HCEC 1CT (cell line): ENCODE measurements around the gene SLC4A5.

Source experiments
- DNase-seq: peaks from one replicate; pipeline ENCODE4 v3.0.0-alpha.2; 2017

Gene SLC4A5

DNA sequence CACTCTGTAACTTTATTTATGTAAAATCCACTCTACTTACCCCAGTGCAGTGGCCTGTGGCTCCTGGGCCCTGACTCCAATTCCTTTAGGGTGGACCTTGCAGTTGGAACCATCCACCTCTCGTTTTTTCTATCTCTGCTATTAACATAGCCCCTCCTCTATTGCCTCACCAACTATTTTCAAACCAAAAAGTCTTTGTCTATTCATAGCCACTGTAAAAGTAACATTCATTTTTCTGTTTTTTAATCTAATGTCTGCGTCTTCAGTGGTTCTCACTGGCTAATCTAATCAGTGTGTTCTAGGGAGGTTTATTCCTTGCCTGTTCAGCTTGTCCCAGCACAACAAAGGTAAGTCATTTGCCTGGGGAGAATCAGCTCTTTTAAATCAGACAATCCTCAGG is at the start of gene SLC4A5:
Gene SLC4A5 (minus strand): TSS at position 101 of the 400 bp plus-strand sequence. CDS start 28,393 bp downstream, outside the sequence.
- DNase-seq, result no peak

DNA sequence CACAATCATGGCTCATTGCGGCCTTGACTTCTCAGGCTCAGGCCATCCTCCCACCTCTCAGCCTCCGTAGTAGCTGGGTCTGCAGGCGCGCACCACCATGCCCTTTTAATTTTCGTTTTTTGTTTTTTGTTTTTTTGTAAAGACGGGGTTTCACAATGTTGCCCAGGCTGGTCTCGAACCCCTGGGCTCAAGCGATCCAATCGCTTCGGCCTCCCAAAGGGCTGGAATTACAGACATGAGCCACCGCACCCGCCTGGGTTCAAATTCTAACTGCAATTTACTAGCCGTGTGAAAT is 49.2 kb upstream of the SLC4A5 start:
- no peak for DNase-seq

DNA sequence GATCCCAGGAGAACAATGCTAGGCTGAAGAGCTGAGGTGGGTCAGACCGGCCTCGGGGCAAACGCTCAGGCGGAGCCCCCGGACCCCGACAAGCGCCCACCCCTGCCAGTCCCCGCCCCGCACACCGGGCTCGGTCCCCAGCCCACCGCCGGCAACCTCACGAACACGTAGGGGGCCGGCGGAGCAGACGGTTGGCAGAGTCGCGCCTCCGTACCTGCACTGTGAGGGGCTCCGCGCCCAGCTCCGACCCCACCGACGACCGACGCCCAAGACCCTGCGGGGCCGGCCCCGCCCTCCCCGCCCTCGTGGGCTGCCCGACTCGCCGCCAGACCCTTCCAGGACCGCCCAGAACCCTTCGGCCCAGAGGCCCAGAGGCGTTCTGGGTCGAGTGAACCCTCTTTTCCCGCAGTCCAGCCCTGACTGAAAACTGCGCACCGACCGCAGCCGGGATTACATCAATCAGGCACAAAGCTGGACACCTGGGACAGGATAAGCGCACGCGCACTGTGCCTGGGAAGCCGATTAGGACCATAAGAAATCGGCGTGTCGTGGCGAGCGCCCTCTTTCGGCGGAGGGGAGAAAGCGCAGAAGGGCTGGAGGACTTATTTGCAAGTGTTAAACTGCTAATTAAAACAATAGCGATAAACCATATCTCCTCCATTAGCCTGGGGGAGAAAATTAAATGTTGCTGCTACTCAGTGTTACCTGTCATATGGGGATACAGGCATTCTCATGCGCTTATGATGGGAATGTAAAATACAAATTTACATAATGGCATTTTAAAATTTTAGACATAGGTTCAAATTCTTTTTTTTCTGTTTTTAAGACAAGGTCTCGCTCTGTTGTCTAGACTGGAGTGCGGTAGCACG is 48.6 kb upstream of the SLC4A5 start:
- DNase-seq, result peak; percentile 83

- no peak for DNase-seq
Observed at GRCh38 chr2:74391209-74391579, 48.0 kb upstream of the SLC4A5 start.

DNA sequence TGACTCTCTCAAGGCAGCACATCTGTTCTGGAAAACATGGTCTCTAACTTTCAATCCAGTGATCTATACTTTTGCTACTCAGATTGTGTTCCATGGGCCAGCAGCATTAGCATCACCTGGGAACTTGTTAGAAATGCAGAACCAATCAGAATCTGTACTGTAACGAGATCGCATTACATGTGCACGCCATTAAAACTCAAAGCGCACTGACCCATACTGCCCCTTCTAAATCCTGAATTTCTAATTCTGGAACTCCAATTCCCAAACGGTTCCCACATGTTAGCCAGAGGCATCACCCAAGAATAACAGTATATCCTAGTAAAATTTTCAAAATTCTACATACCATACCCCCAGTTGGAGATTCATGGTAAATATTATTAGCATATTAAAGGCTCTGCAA is 47.4 kb upstream of the SLC4A5 start:
- no peak for DNase-seq

DNA sequence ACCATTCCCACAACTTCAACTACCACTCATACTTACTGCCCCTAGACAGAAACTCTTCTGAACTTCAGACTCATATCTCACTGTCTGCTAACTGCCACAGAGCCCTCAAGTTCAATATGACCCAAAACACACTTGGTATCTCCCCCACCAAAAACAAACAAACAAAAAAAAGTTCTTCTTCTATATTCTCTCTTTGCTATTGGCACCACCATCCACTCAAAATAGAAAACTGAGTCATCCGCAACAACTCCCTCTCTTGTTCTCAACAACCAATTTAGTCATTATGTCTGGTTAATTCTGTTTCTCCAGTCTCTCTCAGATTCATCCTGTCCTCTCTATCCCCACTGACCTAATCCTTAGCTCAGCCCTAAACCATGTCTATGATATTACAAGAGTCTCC is 44.1 kb upstream of the SLC4A5 start:
- peak; percentile 20 for DNase-seq

DNA sequence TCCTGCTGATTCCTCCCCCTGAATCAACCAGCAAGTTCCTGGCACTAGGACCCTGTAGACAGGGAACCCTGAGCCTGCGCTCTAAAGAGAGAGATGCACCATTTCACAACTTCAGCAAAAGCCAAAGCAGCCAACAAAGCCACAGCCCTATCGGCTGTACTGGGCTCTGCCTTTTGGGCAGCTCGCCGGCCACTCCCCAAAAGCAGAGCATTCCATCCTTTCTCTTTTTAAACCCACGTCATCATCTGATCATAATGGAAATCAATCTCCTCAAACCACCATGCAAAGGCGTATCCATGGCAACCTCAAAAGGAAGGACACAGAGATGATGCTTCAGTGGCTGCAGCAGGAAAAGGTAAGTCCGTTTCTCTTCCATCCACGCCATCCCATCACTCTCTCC is 42.2 kb upstream of the SLC4A5 start:
- no peak for DNase-seq

GRCh38 chr2:74384051-74384450 is 40.8 kb upstream of the SLC4A5 start:
- peak; percentile 13 for DNase-seq

GRCh38 chr2:74383254-74383653 is 40.0 kb upstream of the SLC4A5 start:
- DNase-seq, result peak; percentile 59

GRCh38 chr2:74381751-74382150 is 38.5 kb upstream of the SLC4A5 start:
- DNase-seq, result no peak

GRCh38 chr2:74379851-74380789 is 36.9 kb upstream of the SLC4A5 start, which contains the start of gene DCTN1:
DCTN1 (minus strand) TSS chr2:74380311; CDS start chr2:74380037, 274 bp downstream.
- DNase-seq, result peak; percentile 60

GRCh38 chr2:74378007-74378406 is 34.8 kb upstream of the SLC4A5 start:
- no peak for DNase-seq

- DNase-seq, result no peak
Observed at GRCh38 chr2:74375838-74376237, 32.6 kb upstream of the SLC4A5 start.

- peak; percentile 30 for DNase-seq
Observed at GRCh38 chr2:74374509-74375205, 31.4 kb upstream of the SLC4A5 start.

DNA sequence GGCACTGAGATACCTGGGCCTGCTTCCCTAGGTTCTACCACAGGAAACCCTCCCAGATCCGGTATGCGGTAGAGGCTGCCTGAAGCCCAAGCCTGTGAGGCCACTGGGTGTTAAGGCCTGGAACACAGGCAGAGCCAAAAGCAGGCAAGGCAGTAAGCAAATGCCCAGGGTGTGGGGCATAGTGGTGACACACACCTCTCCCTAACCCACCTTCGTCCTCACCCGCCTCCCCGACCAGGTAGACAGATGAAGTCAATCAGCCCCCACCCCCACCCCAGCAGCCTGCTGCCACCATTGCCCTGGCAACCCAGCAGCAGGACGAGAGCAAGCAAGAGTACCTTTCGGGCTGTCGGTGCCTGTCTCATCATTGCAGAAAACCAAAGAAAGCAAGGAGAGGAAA is 30.8 kb upstream of the SLC4A5 start:
- no peak for DNase-seq

GRCh38 chr2:74373221-74373676 is 30.0 kb upstream of the SLC4A5 start:
- no peak for DNase-seq

GRCh38 chr2:74372674-74373073 is 29.5 kb upstream of the SLC4A5 start:
- no peak for DNase-seq

DNA sequence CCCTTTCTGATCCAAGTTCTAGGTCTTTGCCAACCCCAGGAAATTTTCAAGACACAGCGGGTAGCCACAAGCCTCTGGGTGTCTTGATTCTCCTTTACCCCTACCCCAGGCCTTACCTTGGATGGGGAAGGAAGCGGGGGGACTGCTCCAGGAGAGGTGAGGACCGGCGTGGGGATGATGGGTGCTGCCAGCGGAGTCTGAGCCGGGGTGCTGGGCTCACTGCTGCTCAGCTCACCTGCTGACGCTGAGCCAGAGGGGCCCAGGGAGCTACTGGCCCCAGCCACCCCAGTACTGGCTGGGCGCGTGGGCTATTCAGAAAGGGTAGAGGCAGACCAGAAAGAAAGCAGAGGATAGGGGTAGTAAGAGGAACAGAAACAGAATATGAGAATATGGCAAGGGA is 28.2 kb upstream of the SLC4A5 start:
- DNase-seq, result no peak

DNA sequence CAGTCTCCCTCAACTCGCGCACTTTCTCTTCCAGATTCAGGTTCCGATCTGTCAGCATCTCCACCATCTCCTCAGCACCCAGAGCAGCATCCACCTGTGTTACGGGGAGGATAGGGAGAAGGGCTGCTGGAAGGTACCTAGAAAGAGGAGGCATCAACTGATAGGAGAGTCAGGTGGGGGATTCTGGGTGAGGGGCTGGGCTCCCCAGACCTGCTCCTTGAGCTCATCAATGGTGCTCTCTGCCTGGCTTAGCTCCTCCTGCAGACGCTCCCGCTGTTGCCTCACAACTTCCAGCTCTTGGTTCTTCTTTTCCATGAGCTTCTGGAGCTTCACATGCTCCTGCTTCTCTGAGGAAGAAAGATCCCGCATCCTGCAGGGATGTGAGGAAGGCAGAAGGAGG is 26.8 kb upstream of the SLC4A5 start:
- DNase-seq, result no peak

- DNase-seq, result no peak
Observed at GRCh38 chr2:74368499-74368898, 25.3 kb upstream of the SLC4A5 start.

DNA sequence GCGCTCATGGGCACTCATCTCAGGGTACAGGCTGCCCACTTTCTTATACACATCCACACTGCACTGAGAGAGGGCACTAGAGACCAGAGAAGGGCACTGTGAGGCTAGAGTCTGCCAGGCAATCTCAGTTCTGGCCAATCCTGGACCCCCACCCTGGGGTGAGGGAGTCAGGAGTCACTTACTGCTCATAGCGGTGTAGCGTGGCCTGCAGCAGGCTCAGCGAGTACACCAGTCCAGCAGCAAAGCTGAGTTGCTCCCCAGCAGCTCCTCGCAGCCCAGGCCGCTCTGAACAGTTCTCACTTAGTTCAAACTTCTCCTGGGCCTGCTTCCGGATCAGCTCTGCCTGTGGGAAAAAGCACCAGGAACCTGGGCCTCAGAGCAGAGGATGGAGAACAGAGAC is 24.6 kb upstream of the SLC4A5 start:
- DNase-seq, result no peak

- no peak for DNase-seq
Observed at GRCh38 chr2:74366036-74366435, 22.8 kb upstream of the SLC4A5 start.
